H1 (cell line): ENCODE measurements around the gene ATP6V0E2. TPM values are rescaled to one million over a fixed set of nuclear protein-coding genes. Genes with fewer than 3 reads are reported as not detected.

Source experiments
- CTCF ChIA-PET: fragments of 300-600 bp; sonication (Branson Sonifier 250); formaldehyde crosslinking; loops from one replicate; lab custom pipeline; 2021; ENCODE audit not compliant: partially characterized antibody; lab: Charles Lee
- POLR2A ChIA-PET: fragments of 300-600 bp; sonication (Branson Sonifier 250); formaldehyde crosslinking; loops from one replicate; lab custom pipeline; 2021; ENCODE audit warnings: inconsistent platforms; ENCODE audit not compliant: partially characterized antibody; lab: Charles Lee
- DNase-seq, 2 experiments: peaks; one replicate each; pipeline versions ENCODE4 v3.0.0 to v3.0.0-alpha.2; 2010 to 2022; ENCODE audit warnings: low spot score in 2 of 2, low read depth in 1 of 2, mixed read lengths in 1 of 2
- FAIRE-seq: peaks from 2 replicates; lab custom pipeline; 2011; peaks lifted over from hg19 to GRCh38; lab: Jason Lieb, UNC
- H2AFZ ChIP-seq: 2 replicates; pipeline ENCODE4 v1.8.1; 2012; ENCODE audit warnings: low read length, inconsistent platforms
- H2AK5ac ChIP-seq: 2 replicates; pipeline ENCODE4 v1.6.1; 2013; ENCODE audit warnings: low read depth, low read length
- H2BK120ac ChIP-seq: replicated peaks from 2 replicates; pipeline ENCODE3; 2013; ENCODE audit warnings: low read depth, low read length, inconsistent platforms
- H2BK12ac ChIP-seq: 2 replicates; pipeline ENCODE4 v1.6.1; 2013; ENCODE audit warnings: low read depth, low read length
- H2BK15ac ChIP-seq: 2 replicates; pipeline ENCODE4 v1.6.1; 2013; ENCODE audit warnings: low read length
- H2BK20ac ChIP-seq: 2 replicates; pipeline ENCODE4 v1.6.1; 2013; ENCODE audit warnings: low read length
- H2BK5ac ChIP-seq: 2 replicates; pipeline ENCODE4 v1.6.1; 2013; ENCODE audit warnings: low read depth, low read length
- H3K14ac ChIP-seq: 2 replicates; pipeline ENCODE4 v1.6.1; 2013; ENCODE audit warnings: inconsistent platforms; ENCODE audit not compliant: insufficient read length
- H3K18ac ChIP-seq: 2 replicates; pipeline ENCODE4 v1.6.1; 2013; ENCODE audit warnings: low read length; ENCODE audit errors: extremely low read depth
- H3K23ac ChIP-seq: 2 replicates; pipeline ENCODE4 v1.6.1; 2013; ENCODE audit warnings: inconsistent platforms; ENCODE audit not compliant: insufficient read length
- H3K23me2 ChIP-seq: 2 replicates; pipeline ENCODE4 v1.6.1; 2013; ENCODE audit warnings: low read depth, low read length
- H3K27ac ChIP-seq: 2 replicates; pipeline ENCODE4 v1.6.1; 2011; ENCODE audit warnings: low read depth, low read length, inconsistent platforms
- H3K27me3 ChIP-seq, 4 experiments: replicated peaks in 1 of 4; 1 replicate in 1 of 4; 2 replicates in 3 of 4; pipeline versions ENCODE4 v1.6.1 to v1.8.1; 2011 to 2013; ENCODE audit warnings: low read length in 3 of 4, mild to moderate bottlenecking in 3 of 4, inconsistent platforms in 2 of 4, mixed read lengths in 2 of 4, moderate library complexity in 1 of 4; ENCODE audit not compliant: control insufficient read depth in 3 of 4, insufficient read depth in 3 of 4; ENCODE audit errors: extremely low read depth in 1 of 4
- H3K36me3 ChIP-seq, 4 experiments: 2 replicates each; pipeline versions ENCODE4 v1.6.1 to v1.8.1; 2011 to 2013; ENCODE audit warnings: mild to moderate bottlenecking in 4 of 4, low read length in 3 of 4, moderate library complexity in 2 of 4, control low read depth in 1 of 4, inconsistent platforms in 1 of 4; ENCODE audit not compliant: insufficient read depth in 4 of 4, control insufficient read depth in 2 of 4
- H3K4ac ChIP-seq: replicated peaks from 2 replicates; pipeline ENCODE3; 2013; ENCODE audit warnings: low read length, low read depth, mixed read lengths, inconsistent platforms; ENCODE audit not compliant: insufficient read length
- H3K4me1 ChIP-seq, 4 experiments: replicated peaks in 1 of 4; 1 replicate in 1 of 4; 2 replicates in 3 of 4; pipeline versions ENCODE4 v1.6.1 to v1.8.1; 2011 to 2013; ENCODE audit warnings: low read length in 3 of 4, inconsistent platforms in 2 of 4, mixed read lengths in 1 of 4; ENCODE audit not compliant: insufficient read depth in 4 of 4, control insufficient read depth in 3 of 4
- H3K4me2 ChIP-seq, 2 experiments: 2 replicates each; pipeline versions ENCODE4 v1.6.1 to v1.8.1; 2011 to 2013; ENCODE audit warnings: low read depth in 2 of 2, low read length in 2 of 2, control low read depth in 1 of 2, inconsistent platforms in 1 of 2, mild to moderate bottlenecking in 1 of 2; ENCODE audit not compliant: insufficient read depth in 1 of 2
- H3K4me3 ChIP-seq, 4 experiments: fragments of 200-600, 300-600 bp in 1 of 4; sonication (generic), shearing (Covaris generic), sonication (Bioruptor Twin) in 1 of 4; 2 replicates each; pipeline versions ENCODE4 v1.5.1 to v1.8.1; 2011 to 2016; ENCODE audit warnings: low read length in 4 of 4, low read depth in 3 of 4, control low read depth in 2 of 4, inconsistent platforms in 2 of 4, mild to moderate bottlenecking in 2 of 4, mixed read lengths in 1 of 4, moderate library complexity in 1 of 4; ENCODE audit not compliant: insufficient read depth in 2 of 4; ENCODE audit errors: extremely low read depth in 1 of 4
- H3K56ac ChIP-seq: replicated peaks from 2 replicates; pipeline ENCODE3; 2013; ENCODE audit warnings: low read depth, mild to moderate bottlenecking, mixed read lengths, low read length, inconsistent platforms; ENCODE audit not compliant: insufficient read length
- H3K79me1 ChIP-seq: 2 replicates; pipeline ENCODE4 v1.6.1; 2013; ENCODE audit warnings: low read depth, low read length, control low read depth
- H3K79me2 ChIP-seq, 2 experiments: 2 replicates each; pipeline versions ENCODE4 v1.6.1 to v1.8.1; 2012 to 2013; ENCODE audit warnings: low read length in 2 of 2, mild to moderate bottlenecking in 2 of 2, inconsistent platforms in 1 of 2; ENCODE audit not compliant: insufficient read depth in 2 of 2, control insufficient read depth in 1 of 2
- H3K9ac ChIP-seq, 4 experiments: replicated peaks in 1 of 4; 1 replicate in 1 of 4; 2 replicates in 3 of 4; pipeline versions ENCODE4 v1.6.1 to v1.8.1; 2011 to 2013; ENCODE audit warnings: low read depth in 3 of 4, low read length in 3 of 4, control low read depth in 2 of 4, mild to moderate bottlenecking in 2 of 4, moderate library complexity in 2 of 4, inconsistent platforms in 1 of 4; ENCODE audit errors: extremely low read depth in 1 of 4
- H3K9me3 ChIP-seq, 2 experiments: 2 replicates each; pipeline versions ENCODE4 v1.6.1 to v1.8.1; 2012 to 2013; ENCODE audit warnings: mild to moderate bottlenecking in 2 of 2, moderate library complexity in 2 of 2, control low read depth in 1 of 2, inconsistent platforms in 1 of 2, low read depth in 1 of 2, low read length in 1 of 2, mixed read lengths in 1 of 2; ENCODE audit not compliant: insufficient read depth in 2 of 2
- H4K20me1 ChIP-seq, 2 experiments: replicated peaks in 1 of 2; 2 replicates each; pipeline versions ENCODE3 to v1.8.1; 2011 to 2013; ENCODE audit warnings: inconsistent platforms in 2 of 2, low read length in 2 of 2, mild to moderate bottlenecking in 1 of 2; ENCODE audit not compliant: insufficient read depth in 2 of 2, control insufficient read depth in 1 of 2
- H4K5ac ChIP-seq: 2 replicates; pipeline ENCODE4 v1.6.1; 2013; ENCODE audit warnings: low read length, low read depth, mixed read lengths, inconsistent platforms; ENCODE audit not compliant: insufficient read length
- H4K8ac ChIP-seq: 2 replicates; pipeline ENCODE4 v1.8.0; 2013; ENCODE audit warnings: mild to moderate bottlenecking, moderate library complexity, low read length, inconsistent platforms; ENCODE audit not compliant: insufficient read depth; ENCODE audit errors: extremely low read depth
- H4K91ac ChIP-seq: replicated peaks from 2 replicates; pipeline ENCODE3; 2013; ENCODE audit warnings: low read length, mixed read lengths, inconsistent platforms; ENCODE audit not compliant: insufficient read length
- ASH2L ChIP-seq: fragments of 200-600, 300-600 bp; sonication (generic); IDR thresholded peaks from one replicate; pipeline ENCODE4 v1.7.1; 2017; ENCODE audit warnings: low read length
- CBX5 ChIP-seq: fragments of 300-800, 300-1000 bp; sonication (generic); IDR thresholded peaks from 2 replicates; pipeline ENCODE4 v1.7.1; 2016; ENCODE audit warnings: antibody characterized with exemption, low read length, low read depth
- NANOG ChIP-seq: IDR thresholded peaks from 2 replicates; pipeline ENCODE4 v1.6.1; 2011; ENCODE audit warnings: low read length, low read depth, mild to moderate bottlenecking, inconsistent platforms; ENCODE audit not compliant: insufficient read depth, poor library complexity, severe bottlenecking
- POLR2A ChIP-seq, 2 experiments: IDR thresholded peaks; 1 replicate in 1 of 2; 2 replicates in 1 of 2; pipeline ENCODE4 v1.6.1; 2011; ENCODE audit warnings: low read depth in 2 of 2, low read length in 2 of 2, mild to moderate bottlenecking in 2 of 2; ENCODE audit errors: control extremely low read depth in 1 of 2
- RFX5 ChIP-seq: IDR thresholded peaks from 2 replicates; pipeline ENCODE4 v1.6.1; 2011; ENCODE audit warnings: low read depth, low read length, improper control_type of control experiment, borderline replicate concordance
- SIN3A ChIP-seq, 2 experiments: IDR thresholded peaks in 1 of 2; conservative IDR thresholded peaks in 1 of 2; 2 replicates each; pipeline ENCODE4 v1.6.1; 2011 to 2012; ENCODE audit warnings: low read length in 2 of 2, improper control_type of control experiment in 1 of 2, low read depth in 1 of 2, mild to moderate bottlenecking in 1 of 2
- TBP ChIP-seq: IDR thresholded peaks from 2 replicates; pipeline ENCODE4 v1.6.1; 2011; ENCODE audit warnings: low read depth, low read length, improper control_type of control experiment
- WGBS, 2 experiments: shearing (Covaris generic) in 1 of 2; methylation state at CpG; one replicate each; pipeline versions ENCODE4 v1.1.6 to v1.1.7; 2013 to 2015; ENCODE audit warnings: low lambda C conversion rate in 2 of 2, mixed read lengths in 2 of 2, inconsistent platforms in 1 of 2, low coverage in 1 of 2, missing lambda C conversion rate in 1 of 2; ENCODE audit not compliant: insufficient replicate concordance in 2 of 2, insufficient coverage in 1 of 2, insufficient read length in 1 of 2; ENCODE audit errors: extremely low coverage in 1 of 2, missing lambda C conversion rate in 1 of 2; 5-methylcytosine and 5-hydroxymethylcytosine counted together
- polyA plus RNA-seq, 7 experiments: library from polyadenylated mRNA; depleted of rRNA in 3 of 7; stranded (reverse) in 5 of 7; unstranded in 2 of 7; fragments of >200 nt in 5 of 7; fragments of 200-250 nt in 2 of 7; gene quantifications; 1 replicate in 5 of 7; 2 replicates in 1 of 7; 4 replicates in 1 of 7; pipeline versions ENCODE4 v1.2.1 to v1.2.3, GENCODE V29; 2011 to 2013; ENCODE audit warnings: missing spikeins in 2 of 7, mixed read lengths in 2 of 7
- total RNA-seq: library from RNA; stranded (reverse); fragmentation: NEBNext Ultra II Directional; extraction: Animal tissue kit (Norgen Biotek cat#: 25700); gene quantifications from 2 replicates; pipeline ENCODE4 v1.2.1, GENCODE V29; 2021
- TF ChIP-seq, protein P1 (sequence below): IDR thresholded peaks from 2 replicates; pipeline ENCODE4 v1.6.1; 2011; ENCODE audit warnings: low read depth, mild to moderate bottlenecking, low read length; ENCODE audit not compliant: insufficient read depth

ATP6V0E2 gene
- total and polyA plus RNA-seq, 2 of the 8 experiments (the other 6 are each of a cell fraction or from before 2014, with no cell fraction given): 26.1 to 47.9 TPM

DNA sequence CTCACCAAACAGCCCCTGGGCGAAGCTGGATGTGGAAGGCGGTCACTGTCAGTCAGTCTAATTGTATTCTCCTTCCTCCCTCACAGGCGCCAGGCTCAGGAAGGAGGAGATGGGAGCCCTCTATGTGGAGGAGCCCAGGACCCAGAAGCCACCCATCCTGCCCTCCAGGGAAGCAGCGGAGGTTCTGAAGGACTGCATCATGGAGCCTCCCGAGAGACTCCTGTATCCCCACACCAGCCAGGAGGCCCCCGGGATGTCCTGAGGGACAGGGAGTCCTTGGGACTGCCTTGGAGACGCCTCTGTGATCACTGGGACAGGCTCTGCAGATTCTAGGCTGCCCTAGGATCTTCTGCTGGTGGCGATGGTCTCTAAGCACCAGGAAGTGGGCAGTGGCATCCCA lies 9.7 kb upstream of the ATP6V0E2 start:
- no peak overlapping the region for H4K5ac ChIP-seq
- H3K14ac ChIP-seq: no peak overlapping the region
- H3K4ac ChIP-seq: no peak overlapping the region
- FAIRE-seq: no peak
- no peak overlapping the region for H2AFZ ChIP-seq
- H3K36me3 ChIP-seq: no peaks in the 10 kb centered on the region; a peak in 1 of 8 replicates
- no peak overlapping the region; the same call in 1 of the 2 replicates for H4K8ac ChIP-seq
- 89% methylated on average over 8 of the region's 8 CpGs; no CpG with 5 or more reads in 1 of the 2 experiments for WGBS, 2 experiments
- no peak overlapping the region for H3K23ac ChIP-seq
- H2AK5ac ChIP-seq: no peak overlapping the region
- no peak overlapping the region for H2BK20ac ChIP-seq
- H2BK120ac ChIP-seq: no peak overlapping the region
- no peaks in the 10 kb centered on the region for H3K4me1 ChIP-seq
- no peaks in the 10 kb centered on the region for H3K23me2 ChIP-seq
- H4K91ac ChIP-seq: no peak overlapping the region
- H2BK12ac ChIP-seq: no peak overlapping the region
- H3K4me2 ChIP-seq: no peak overlapping the region
- H2BK5ac ChIP-seq: no peak overlapping the region
- no peak overlapping the region for H3K18ac ChIP-seq
- ChIA-PET POLR2A (no interaction called here), CTCF (interaction anchor here (2.2 kb wide), 1 partner anchor 19 kb away, joined by 16 read pairs; no protein-coding TSS in a partner anchor)
- H3K27me3 ChIP-seq: no peaks in the 10 kb centered on the region; a peak in 2 of 7 replicates
- H3K79me2 ChIP-seq: no peaks in the 10 kb centered on the region
- H2BK15ac ChIP-seq: no peak overlapping the region
- DNase-seq: no peak
- H4K20me1 ChIP-seq: no peaks in the 10 kb centered on the region
- H3K56ac ChIP-seq: no peak overlapping the region
- H3K27ac ChIP-seq: no peak overlapping the region
- H3K4me3 ChIP-seq: no peak overlapping the region
- no peaks in the 10 kb centered on the region for H3K9me3 ChIP-seq
- H3K9ac ChIP-seq: no peak overlapping the region
- no peaks in the 10 kb centered on the region for H3K79me1 ChIP-seq
- TF ChIP-seq ASH2L (no peak), NANOG (no peak), TBP (no peak), SIN3A (conservative IDR thresholded peaks at IDR 0.05 in 1 of 2, IDR thresholded peaks at IDR 0.05 in 1 of 2; ENCODE audit: low read depth in 1 of 2, low read length in 2 of 2) (no peak), RFX5 (no peak), POLR2A (IDR thresholded peaks at IDR 0.05; ENCODE audit: control extremely low read depth in 1 of 2, low read depth in 2 of 2, low read length in 2 of 2) (no peak), CBX5 (no peak)
- TF ChIP-seq, protein P1, sequence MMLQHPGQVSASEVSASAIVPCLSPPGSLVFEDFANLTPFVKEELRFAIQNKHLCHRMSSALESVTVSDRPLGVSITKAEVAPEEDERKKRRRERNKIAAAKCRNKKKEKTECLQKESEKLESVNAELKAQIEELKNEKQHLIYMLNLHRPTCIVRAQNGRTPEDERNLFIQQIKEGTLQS: no peak
